Cardiac septum (tissue), 1 donor: ENCODE data around the gene ZNF407. TPM values are rescaled to one million over a fixed set of nuclear protein-coding genes. Genes with fewer than 3 reads are reported as not detected.

Experiments used
- DNase-seq: peaks from one replicate; pipeline ENCODE4 v3.0.0-alpha.2; 2020; ENCODE audit warnings: low spot score
- intact Hi-C: fragments of 100-400 bp; cut with DNase I; formaldehyde crosslinking; loops from one replicate; pipeline ENCODE4 v1.14.0; 2022
- total RNA-seq: library from RNA; stranded (reverse); fragmentation: NEBNext Ultra II Directional; extraction: Animal tissue kit (Norgen Biotek cat#: 25700); gene quantifications from one replicate; pipeline ENCODE4 v1.2.1, GENCODE V29; 2021
- donor health status: DM: no; HTN: no; CAD: no.

The ZNF407 gene
- total RNA-seq, 1 donor from 2014 or later: 14.1 TPM

GRCh38 chr18:74579496-74580065, 18.1 kb upstream of the ZNF407 start:
- intact Hi-C loops: no loop called here
- no peak for DNase-seq

DNA sequence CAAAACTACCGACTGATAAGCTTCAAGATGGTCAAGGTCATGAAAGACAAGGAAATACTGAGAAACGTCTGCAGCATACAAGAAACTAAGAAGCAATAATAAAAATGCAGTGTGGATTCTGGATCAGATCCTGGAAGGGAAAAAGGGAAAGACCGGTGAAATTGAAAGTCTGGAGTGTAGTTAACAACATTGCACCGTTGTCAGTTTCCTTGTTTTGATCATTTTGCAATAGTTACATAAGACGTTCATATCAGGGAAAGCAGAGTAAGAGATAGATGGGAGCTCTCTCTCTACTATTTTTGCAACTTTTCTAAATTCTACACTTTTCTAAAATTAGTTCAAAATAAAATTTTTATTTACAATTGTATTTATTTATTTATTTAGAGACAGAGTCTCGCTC, 15.0 kb upstream of the ZNF407 start:
- DNase-seq: no peak
- intact Hi-C loops: no loop called here

- no peak for DNase-seq
- intact Hi-C loops: no loop called here
Measured at GRCh38 chr18:74587441-74587840, 10.2 kb upstream of the ZNF407 start.

GRCh38 chr18:74589021-74589420, 8.6 kb upstream of the ZNF407 start:
- no peak for DNase-seq
- intact Hi-C loops: no loop called here

DNA sequence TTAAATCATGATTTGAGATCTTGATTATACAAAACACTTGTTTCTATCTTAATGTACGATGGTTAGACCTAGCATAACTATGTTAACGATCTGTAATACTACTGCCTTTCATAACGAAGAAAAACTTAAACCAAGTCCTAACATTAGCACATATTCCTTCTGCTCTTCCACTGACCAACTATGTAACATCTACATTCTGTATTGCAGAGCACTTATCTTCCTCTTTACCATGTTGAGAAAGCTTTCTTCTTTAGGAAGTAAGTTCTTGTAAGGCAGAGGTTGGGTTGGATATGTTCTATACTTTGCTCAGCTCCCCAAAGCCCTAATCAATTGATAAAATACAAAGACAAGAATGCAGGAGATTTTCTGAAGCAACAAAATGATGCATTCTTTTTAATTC, 7.9 kb upstream of the ZNF407 start:
- DNase-seq: no peak
- intact Hi-C loops: no loop called here

DNA sequence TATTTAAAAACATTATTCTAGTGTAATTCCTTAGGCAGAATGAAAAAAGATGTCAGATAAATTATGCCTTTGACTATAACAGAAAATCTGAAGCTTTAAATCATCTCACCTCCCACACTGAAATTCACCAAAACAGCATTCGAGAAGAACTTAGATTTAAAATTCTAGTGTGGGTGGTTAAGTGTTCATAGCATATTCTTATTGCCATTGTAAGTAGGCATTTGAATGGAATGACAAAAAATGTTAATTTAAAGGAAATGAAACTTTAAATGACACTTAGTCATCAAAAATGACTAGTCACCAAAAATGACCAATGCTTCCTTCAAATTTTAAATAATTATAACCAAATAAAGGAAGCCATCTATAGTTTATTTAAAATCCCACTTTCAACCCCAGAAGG, 7.0 kb upstream of the ZNF407 start:
- intact Hi-C loops: no loop called here
- no peak for DNase-seq

- DNase-seq: no peak
- intact Hi-C loops: no loop called here
Measured at GRCh38 chr18:74595431-74595830, 2.2 kb upstream of the ZNF407 start.

DNA sequence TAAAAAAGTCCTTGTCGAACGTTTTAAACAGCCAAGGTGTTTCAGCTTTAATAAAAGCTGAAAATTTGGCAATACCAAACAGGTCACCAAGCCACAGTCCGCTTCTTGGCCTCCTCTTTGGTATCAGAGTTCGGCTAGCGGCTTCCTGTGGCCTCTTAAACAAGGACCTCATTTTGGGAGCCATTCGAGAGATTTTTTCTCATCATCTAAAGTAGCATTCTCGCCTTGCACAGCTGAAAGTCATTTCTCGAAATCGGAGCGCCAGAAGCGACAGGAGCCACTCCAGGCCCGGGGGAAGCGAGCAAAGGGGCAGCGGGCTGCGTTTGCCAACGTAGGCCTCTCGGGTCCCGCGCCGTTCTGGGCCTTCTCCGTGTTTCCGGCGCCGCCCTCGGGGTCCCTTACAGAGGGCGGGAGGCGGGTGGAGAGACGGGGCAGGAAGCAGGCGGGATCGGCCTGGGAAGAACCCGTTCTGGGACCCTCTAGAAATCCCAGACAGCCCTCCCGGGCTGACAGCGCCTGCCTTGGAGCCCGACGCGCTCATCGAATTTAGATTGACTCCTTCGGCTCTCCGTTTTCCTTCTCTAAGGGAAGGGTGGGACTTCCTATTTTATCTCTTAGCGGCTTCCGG, 522 bp upstream of the ZNF407 start:
- peak; percentile 87 for DNase-seq
- intact Hi-C loops: loop anchor here (2.0 kb wide), 1 partner anchor 102 kb away; no protein-coding TSS in a partner anchor

- intact Hi-C loops: no loop called here
- DNase-seq: peak; percentile 81
Measured at GRCh38 chr18:74598350-74599001, 806 bp downstream of the ZNF407 start.

- intact Hi-C loops: no loop called here
- no peak for DNase-seq
Measured at GRCh38 chr18:74604361-74604760, 6.7 kb downstream of the ZNF407 start.

DNA sequence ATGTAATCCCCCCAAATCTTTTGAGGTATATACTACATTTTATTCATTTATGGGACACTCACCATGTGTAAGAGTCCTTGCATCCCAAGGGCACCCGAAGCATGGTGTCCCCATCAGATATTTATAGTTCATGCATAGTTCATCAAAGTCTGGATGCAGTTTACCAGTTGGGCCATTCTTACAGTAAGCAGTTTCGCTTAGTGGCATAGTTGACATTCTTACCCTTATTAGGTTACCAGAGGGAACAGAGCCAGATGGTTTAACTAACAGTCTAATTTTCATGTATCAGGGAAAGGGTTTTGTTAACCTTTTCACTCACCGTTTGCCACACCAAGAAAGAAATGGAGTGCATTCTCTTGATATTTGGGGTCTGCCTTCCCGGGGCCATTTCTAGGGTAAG, 7.1 kb downstream of the ZNF407 start:
- intact Hi-C loops: no loop called here

DNA sequence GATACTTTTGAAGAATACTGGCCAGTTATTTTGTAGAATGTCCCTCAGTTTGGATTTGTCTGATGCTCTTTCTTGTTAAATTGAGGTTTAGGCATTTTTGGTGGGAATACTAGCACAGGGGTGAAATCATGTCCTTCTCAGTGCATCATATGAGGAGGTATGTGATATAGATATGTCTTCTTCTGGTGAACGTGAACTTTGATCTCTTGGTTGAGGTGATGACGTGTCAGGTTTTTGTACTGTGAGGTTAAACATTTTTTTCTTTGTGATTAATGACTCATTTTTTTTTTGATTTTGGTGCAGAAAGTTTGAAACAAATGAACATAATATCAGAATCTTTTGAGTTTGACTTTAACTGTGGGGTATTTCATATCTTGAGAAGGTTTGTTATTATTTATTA, 11.0 kb downstream of the ZNF407 start:
- DNase-seq: no peak
- intact Hi-C loops: no loop called here

More for the DNA sequence above, 7.1 kb downstream of the ZNF407 start:
- DNase-seq: no peak

DNA sequence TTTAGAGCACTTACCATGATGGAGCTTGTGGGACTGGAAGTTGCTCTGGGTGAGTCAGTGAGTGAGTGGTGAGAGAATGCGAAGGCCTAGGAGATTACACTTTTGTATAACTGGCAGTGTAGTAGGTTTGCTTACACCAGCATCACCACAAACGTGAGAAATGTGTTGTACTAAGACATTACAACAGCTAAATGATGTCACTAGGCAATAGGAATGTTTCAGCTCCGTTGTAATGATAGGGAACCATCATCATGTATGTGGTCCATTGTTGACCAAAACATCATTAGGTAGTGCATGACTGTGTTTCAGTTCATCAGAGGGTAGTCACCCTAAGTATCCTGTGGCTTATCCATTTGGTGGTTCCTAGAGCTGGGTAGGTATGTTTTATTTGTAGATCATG, 11.9 kb downstream of the ZNF407 start:
- intact Hi-C loops: no loop called here
- DNase-seq: no peak

GRCh38 chr18:74610051-74610615, 12.5 kb downstream of the ZNF407 start:
- DNase-seq: no peak
- intact Hi-C loops: no loop called here

- intact Hi-C loops: no loop called here
- no peak for DNase-seq
Measured at GRCh38 chr18:74610860-74611259, 13.2 kb downstream of the ZNF407 start.

DNA sequence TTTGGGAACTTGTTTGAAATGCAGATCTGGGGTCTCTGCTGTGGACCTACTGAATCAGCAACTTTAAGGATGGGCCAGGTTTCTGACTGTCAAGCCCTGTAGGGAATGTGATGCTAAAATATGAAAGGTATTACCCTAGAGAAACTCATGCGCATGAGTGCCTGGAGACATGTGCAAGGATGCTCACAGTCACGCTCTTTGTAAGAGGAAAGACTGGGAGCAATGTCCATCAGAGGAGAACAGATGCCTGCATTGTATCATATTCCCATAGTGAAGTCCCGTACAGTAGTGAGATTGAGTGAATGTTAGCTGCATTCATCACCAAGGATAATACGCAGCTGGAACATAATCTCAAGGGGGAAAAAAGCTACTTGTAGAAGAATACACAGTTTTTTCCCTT, 14.1 kb downstream of the ZNF407 start:
- DNase-seq: no peak
- intact Hi-C loops: no loop called here

DNA sequence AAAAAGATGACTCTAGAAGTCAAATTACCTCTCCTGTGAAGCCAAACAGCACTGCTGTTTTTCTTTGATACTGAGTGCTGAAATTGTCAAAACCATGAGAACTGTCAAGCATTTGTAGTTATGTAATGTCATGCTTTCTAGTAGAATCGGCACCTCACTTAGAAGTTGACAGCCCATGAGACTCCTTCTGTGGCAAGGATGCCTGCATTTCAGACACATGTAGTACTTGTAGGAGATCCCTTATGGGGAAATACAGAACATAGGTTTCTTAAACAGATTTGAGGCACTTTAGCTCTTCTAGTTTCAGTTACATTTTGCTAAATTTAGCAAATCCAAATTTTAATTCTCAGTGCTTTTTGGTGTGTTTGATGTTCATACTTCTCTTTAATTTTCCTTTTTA, 15.7 kb downstream of the ZNF407 start:
- no peak for DNase-seq
- intact Hi-C loops: no loop called here

GRCh38 chr18:74616494-74616893, 18.8 kb downstream of the ZNF407 start:
- intact Hi-C loops: no loop called here
- no peak for DNase-seq

- no peak for DNase-seq
- intact Hi-C loops: no loop called here
Measured at GRCh38 chr18:74617486-74617885, 19.8 kb downstream of the ZNF407 start.

DNA sequence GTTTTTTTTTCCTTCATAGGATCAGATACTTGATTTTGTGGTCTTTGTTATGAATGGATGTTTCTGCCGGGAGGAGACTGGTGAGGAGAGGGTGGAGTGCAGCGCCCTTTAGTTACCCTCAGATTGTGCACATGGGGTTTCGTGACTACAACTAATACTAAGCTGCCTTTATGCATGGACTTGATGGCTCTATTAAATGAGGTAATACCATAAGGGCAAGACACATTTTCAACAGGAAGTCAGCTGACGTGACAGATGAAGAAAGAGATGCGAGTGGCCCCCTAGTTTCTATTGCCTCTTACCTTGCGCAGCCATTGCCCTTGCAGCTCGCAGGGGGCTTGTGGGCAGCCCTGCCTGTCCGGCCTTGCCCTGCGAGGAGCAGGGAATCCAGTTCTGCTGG, 24.4 kb downstream of the ZNF407 start:
- intact Hi-C loops: no loop called here
- DNase-seq: no peak
